ENCODE measurements around the gene ASPDH.

DNA sequence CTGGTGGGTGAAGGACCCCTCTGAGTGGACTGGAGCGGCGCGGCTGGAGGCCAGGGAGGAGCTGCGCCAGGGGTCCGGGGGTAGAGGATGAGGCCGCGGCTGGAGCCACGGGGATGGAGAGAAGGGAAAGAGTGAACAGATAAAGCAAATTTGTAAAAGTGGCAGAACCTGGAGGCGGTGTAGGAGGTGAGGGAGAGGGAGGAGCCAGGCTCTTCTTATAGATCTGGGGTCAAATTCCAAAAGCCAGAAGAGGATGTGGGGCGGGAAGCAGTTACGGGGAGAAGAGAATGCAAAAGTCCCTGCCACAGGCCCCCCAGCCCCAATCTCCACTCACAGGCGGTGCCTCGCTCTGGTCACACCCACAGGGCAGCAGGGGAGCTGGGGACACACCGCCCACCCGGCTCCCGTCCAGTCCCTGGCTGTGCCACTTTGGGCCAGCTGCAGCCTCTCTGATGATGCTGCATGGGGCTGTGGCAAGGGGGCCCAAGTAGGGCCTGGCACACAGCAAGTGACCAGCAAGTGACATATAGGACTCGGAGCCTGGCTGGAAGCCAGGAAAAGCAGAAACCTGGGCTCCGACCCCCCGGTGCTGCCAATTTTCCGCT lies 43.4 kb upstream of the ASPDH start:
- TF ChIP-seq POLR2AphosphoS5 (IDR thresholded peaks at IDR 0.05) (no peak), POLR2A (IDR thresholded peaks at IDR 0.05) (no peak), CTCF (IDR thresholded peaks at IDR 0.05) (no peak)
